NCI-H2171 (cell line): ENCODE results near the gene ZNF724.

Experiments
- DNase-seq: peaks from one replicate; lab custom pipeline; 2025; lab: John Stamatoyannopoulos, UW

ZNF724 gene

GRCh38 chr19:23241419-23241818 lies 8.8 kb downstream of the ZNF724 start:
- no peak for DNase-seq

DNA sequence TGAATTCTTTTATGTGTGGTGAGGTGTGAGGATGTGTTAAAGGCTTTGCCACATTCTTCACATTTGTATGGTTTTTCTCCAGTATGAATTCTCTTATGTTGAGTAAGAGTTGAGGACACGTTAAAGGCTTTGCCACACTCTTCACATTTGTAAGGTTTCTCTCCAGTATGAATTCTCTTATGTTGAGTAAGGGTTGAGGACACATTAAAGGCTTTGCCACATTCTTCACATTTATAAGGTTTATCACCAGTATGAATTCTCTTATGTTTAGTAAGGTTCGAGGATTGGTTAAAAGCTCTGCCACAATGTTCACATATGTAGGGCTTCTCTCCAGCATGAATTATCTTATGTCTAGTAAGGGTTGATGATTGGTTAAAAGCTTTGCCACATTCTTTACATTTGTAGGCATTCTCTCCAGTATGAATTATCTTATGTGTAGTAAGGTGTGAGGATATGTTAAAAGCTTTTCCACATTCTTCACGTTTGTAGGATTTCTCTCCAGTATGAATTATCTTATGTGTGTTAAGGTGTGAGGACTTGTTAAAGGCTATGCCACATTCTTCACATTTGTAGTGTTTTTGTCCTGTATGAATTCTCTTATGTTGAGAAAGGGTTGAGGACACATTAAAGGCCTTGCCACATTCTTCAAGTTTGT lies 27.1 kb downstream of the ZNF724 start:
- DNase-seq: no peak

GRCh38 chr19:23203841-23204344 lies 46.3 kb downstream of the ZNF724 start:
- DNase-seq: no peak

DNA sequence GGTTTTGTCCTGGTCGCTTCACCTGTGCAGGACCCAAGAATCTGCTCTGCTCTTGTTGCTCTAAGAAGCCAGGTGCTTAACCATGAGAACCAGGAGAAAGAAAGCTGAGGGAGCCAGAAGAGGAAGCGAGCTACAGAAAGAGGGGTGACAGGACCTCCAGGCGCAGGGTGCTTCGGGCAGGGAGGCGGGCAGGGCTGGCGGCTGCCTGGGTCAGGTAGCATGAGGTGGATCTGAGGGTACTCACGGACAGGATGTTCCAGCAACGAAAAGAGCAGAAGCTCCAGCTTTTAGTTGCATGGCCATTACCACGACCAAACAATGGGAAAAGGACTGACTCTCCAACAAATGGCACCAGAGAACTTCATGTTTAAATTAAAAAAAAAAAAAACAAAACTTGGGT lies 59.9 kb downstream of the ZNF724 start:
- DNase-seq: no peak

DNA sequence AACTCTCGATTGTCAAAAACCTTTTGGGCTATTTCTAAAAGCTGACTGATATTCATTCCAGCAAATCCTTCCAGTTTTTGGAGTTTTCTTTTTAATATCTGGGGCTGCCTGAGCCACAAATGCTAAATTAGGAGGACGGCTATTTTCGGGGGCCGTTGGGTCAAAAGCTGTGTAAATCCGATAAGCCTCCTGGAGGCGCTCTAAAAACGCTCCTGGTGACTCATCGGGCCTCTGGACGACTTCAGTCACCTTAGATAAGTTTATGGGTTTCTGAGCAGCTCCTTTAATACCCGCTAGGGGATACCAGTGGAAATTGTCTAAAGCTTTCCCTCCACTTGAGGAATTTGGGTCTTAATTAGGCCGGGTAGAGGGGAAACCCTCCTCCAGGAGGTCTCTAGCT lies 66.9 kb downstream of the ZNF724 start:
- no peak for DNase-seq
